Nephron (organoid): ENCODE measurements around the gene PPP1R14D.

ENCODE experiments used
- H3K27ac Mint-ChIP-seq, 3 experiments: 2 replicates each; pipeline ENCODE4 v1.8.0; 2020; ENCODE audit warnings: mixed read lengths in 3 of 3, mild to moderate bottlenecking in 2 of 3, moderate library complexity in 1 of 3
- H3K27me3 Mint-ChIP-seq: 2 replicates; pipeline ENCODE4 v1.8.0; 2021; ENCODE audit warnings: low read depth, mild to moderate bottlenecking, moderate library complexity, mixed read lengths
- H3K36me3 Mint-ChIP-seq: 2 replicates; pipeline ENCODE4 v1.8.0; 2020; ENCODE audit warnings: low read depth, mixed read lengths
- H3K4me1 Mint-ChIP-seq: 2 replicates; pipeline ENCODE4 v1.8.0; 2020; ENCODE audit warnings: mixed read lengths
- H3K4me3 Mint-ChIP-seq, 3 experiments: 2 replicates each; pipeline ENCODE4 v1.8.0; 2020; ENCODE audit warnings: mild to moderate bottlenecking in 3 of 3, mixed read lengths in 3 of 3, moderate library complexity in 2 of 3
- H3K9me3 Mint-ChIP-seq: 2 replicates; pipeline ENCODE4 v1.8.0; 2020; ENCODE audit warnings: mixed read lengths
- TF ChIP-seq, protein P1 (sequence below), 3 experiments: fragments of 200-600 bp; sonication (generic); IDR thresholded peaks; one replicate each; pipeline ENCODE4 v1.5.0; 2021; ENCODE audit warnings: antibody characterized with exemption in 3 of 3; ENCODE audit not compliant: unreplicated experiment in 3 of 3

The PPP1R14D gene

DNA sequence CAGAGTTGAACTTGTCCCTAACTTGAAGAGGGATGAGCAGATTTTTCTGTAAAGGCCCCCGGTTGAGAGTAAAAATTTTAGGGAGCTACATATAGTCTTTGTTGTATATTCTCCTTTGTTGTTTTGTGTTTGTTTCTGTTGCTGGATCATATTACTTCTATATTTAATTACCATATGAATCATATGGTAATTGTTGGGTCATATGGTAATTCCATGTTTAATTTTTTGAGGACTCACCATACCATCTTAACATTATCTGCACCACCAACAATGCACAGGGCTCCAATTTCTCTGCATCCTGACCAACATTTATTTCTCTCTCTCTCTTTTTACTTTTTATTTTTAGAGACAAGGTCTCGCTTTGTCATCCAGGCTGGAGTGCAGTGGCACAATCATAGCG, 29.0 kb downstream of the PPP1R14D start:
- TF ChIP-seq, protein P1, sequence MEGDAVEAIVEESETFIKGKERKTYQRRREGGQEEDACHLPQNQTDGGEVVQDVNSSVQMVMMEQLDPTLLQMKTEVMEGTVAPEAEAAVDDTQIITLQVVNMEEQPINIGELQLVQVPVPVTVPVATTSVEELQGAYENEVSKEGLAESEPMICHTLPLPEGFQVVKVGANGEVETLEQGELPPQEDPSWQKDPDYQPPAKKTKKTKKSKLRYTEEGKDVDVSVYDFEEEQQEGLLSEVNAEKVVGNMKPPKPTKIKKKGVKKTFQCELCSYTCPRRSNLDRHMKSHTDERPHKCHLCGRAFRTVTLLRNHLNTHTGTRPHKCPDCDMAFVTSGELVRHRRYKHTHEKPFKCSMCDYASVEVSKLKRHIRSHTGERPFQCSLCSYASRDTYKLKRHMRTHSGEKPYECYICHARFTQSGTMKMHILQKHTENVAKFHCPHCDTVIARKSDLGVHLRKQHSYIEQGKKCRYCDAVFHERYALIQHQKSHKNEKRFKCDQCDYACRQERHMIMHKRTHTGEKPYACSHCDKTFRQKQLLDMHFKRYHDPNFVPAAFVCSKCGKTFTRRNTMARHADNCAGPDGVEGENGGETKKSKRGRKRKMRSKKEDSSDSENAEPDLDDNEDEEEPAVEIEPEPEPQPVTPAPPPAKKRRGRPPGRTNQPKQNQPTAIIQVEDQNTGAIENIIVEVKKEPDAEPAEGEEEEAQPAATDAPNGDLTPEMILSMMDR (IDR thresholded peaks at IDR 0.05; ENCODE audit: unreplicated experiment in 3 of 3), result no peak
- Mint-ChIP-seq H3K9me3 (no peaks in the 10 kb centered on the region), H3K4me1 (peaks cover 4% of the 10 kb centered on the region), H3K36me3 (peaks cover 33% of the 10 kb centered on the region), H3K4me3 (no peak overlapping the region), H3K27me3 (no peaks in the 10 kb centered on the region), H3K27ac (no peak overlapping the region)

DNA sequence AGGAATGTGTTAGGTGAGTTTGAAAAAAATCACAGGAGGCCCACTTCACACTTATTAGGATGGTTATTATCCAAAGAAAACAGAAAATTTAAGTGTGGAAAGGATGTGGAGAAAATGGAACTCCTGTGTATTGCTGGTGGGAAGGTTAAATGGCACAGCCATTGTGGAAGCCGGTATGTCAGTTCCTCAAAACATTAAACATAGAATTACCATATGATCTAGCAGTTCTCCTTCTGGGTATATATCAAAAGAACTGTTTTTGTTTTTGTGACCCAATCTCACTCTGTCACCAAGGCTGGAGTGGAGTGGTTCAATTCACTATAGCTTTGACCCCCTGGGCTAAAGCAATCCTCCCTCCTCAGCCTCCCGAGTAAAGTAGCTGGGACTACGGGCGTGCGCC, 32.0 kb downstream of the PPP1R14D start:
- TF ChIP-seq, protein P1 (IDR thresholded peaks at IDR 0.05; ENCODE audit: unreplicated experiment in 3 of 3), result no peak
- no peaks in the 10 kb centered on the region for H3K4me1 Mint-ChIP-seq

DNA sequence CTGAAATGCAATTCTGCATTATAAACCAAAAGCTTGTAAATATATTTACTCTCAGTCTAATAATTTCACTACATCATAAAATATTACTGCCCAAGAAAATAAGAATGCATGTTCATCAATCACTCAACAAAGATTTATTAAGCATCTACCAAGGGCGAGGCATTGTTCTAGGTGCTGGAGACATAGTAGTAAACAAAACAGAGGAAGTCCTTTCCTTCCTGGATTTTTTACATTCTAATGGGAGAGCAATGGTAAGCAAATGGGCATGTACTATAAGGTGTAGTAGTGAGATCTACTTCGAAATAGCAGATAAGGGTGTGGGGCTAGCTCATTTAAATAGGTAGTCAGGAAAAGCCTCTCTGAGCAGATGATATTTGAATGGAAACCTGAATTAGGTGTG, 32.5 kb downstream of the PPP1R14D start:
- Mint-ChIP-seq H3K9me3 (no peaks in the 10 kb centered on the region), H3K27me3 (no peaks in the 10 kb centered on the region), H3K36me3 (peaks cover 33% of the 10 kb centered on the region), H3K27ac (peak overlapping the region in 1 of 3 experiments; percentile 8), H3K4me3 (no peak overlapping the region), H3K4me1 (no peaks in the 10 kb centered on the region)
- TF ChIP-seq, protein P1 (IDR thresholded peaks at IDR 0.05; ENCODE audit: unreplicated experiment in 3 of 3), result no peak

More for the DNA sequence above, 32.0 kb downstream of the PPP1R14D start:
- Mint-ChIP-seq H3K27me3 (no peaks in the 10 kb centered on the region), H3K27ac (peak overlapping the region in 1 of 3 experiments; percentile 8), H3K4me3 (no peak overlapping the region), H3K9me3 (no peaks in the 10 kb centered on the region), H3K36me3 (peaks cover 36% of the 10 kb centered on the region)

DNA sequence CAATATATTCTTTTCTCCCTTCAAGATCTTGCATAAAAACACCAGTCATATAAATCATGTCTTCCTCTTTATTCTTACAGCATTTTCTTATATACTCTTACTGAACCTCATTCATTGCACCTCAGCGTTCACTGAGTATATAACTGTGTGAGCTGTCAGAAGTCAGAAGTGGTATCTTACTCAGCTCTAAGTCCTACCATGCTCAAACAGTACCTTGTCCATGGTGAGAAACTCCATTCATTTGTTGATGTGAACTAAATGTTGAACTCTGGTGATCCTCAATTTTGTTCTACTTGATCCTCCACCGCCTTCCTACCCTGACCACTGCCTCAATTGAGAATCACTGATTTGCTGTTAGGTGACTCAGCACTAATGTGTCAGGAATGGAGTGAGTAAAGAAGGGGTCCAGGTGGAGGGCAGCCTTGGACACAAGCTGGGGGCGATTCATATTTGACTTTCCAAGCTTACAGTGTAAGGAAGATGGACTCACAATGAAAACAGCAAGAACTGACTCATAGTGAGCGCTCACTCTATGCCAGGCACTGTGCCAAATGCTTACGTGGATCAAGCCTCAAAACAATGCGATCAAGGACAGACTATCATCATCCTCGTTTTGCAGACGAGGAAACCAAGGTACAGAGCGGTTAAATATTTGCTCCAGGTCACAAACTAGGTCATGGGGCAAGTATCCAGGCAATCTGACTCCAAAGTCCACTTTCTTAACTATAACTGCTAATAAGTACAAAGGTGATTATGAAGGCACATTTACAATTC, 35.1 kb downstream of the PPP1R14D start:
- H3K27ac Mint-ChIP-seq, result no peak overlapping the region
- TF ChIP-seq, protein P1 (IDR thresholded peaks at IDR 0.05; ENCODE audit: unreplicated experiment in 3 of 3), result no peak
- no peaks in the 10 kb centered on the region for H3K9me3 Mint-ChIP-seq
- peaks cover 20% of the 10 kb centered on the region for H3K36me3 Mint-ChIP-seq
- H3K4me3 Mint-ChIP-seq, result no peak overlapping the region
- no peaks in the 10 kb centered on the region for H3K27me3 Mint-ChIP-seq
- no peaks in the 10 kb centered on the region for H3K4me1 Mint-ChIP-seq

DNA sequence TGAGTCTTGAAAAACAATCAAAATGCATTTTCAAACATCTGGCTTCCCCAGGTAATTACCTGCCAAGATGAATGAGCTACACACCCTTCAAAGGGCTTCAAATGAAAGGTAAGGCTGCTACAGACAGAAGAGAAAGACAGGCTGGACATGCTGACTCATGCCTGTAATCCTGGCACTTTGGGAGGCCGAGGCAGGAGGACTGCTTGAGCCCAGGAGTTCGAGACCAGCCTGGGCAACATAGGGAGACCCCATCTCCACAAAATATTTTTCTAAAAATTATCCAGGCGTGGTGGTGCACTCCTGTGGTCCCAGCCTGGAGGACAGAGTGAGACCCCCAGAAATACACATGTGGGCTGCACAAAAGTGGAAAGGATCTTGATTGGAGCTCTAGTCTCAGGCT, 36.1 kb downstream of the PPP1R14D start:
- H3K9me3 Mint-ChIP-seq, result no peaks in the 10 kb centered on the region
- H3K27me3 Mint-ChIP-seq, result no peaks in the 10 kb centered on the region
- H3K36me3 Mint-ChIP-seq, result peaks cover 15% of the 10 kb centered on the region
- TF ChIP-seq, protein P1 (IDR thresholded peaks at IDR 0.05; ENCODE audit: unreplicated experiment in 3 of 3), result no peak
- H3K27ac Mint-ChIP-seq, result no peak overlapping the region
- no peak overlapping the region for H3K4me3 Mint-ChIP-seq
- no peaks in the 10 kb centered on the region for H3K4me1 Mint-ChIP-seq

DNA sequence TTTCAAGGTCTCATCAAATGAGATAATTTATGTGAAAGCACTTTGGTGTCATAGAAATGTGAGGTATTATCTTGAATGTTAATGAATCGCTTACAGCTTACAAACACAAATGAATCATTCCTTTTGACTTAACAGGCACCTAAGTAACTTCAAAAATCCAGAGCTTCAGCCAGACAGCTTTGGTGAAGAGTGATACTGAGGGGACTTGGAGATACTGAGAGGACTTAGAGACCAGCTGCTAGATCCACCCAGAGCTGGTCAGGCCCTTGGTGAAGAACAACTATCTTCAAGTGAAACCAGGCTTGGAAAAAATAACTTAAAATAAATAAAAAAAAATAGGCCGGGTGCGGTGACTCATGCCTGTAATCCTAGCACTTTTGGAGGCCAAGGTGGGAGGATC, 37.8 kb downstream of the PPP1R14D start:
- H3K27me3 Mint-ChIP-seq, result no peaks in the 10 kb centered on the region

More for the DNA sequence above, 37.8 kb downstream of the PPP1R14D start:
- H3K4me3 Mint-ChIP-seq, result no peak overlapping the region
- H3K27ac Mint-ChIP-seq, result no peak overlapping the region
- TF ChIP-seq, protein P1 (IDR thresholded peaks at IDR 0.05; ENCODE audit: unreplicated experiment in 3 of 3), result no peak
- peaks cover 12% of the 10 kb centered on the region for H3K36me3 Mint-ChIP-seq
- no peaks in the 10 kb centered on the region for H3K4me1 Mint-ChIP-seq
- H3K9me3 Mint-ChIP-seq, result no peaks in the 10 kb centered on the region
